Measurements from ENCODE around the gene CRK.
"Not testable (repeated sequence)": the region's sequence is repeated elsewhere in the genome, so short reads cannot be mapped to it uniquely, and the experiment has no call there.

CRK gene

DNA sequence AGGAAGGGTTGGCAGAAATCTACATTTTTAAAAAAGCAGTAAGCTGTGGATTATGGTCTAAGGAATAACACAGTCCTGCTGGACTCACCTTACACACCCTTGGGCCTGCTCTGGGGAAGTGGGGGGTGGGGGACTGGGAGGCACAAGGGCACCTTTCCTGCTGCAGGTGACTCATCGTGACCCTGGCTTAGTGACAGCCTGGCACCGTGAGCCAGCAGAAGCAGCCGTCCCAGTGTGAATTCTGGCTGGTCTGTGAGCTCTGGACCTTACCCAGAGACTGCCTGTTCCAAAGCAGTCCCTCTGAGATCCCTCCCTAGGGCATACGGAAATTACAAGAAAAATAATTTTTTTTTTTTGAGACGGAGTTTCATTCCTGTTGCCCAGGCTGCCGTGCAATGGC is 4.2 kb upstream of the CRK start:
- H3K4me1 ChIP-seq (ENCODE audit: insufficient read depth, low read length), result peaks cover 8% of the 10 kb centered on the region
- no peaks in the 10 kb centered on the region for H3K9me3 ChIP-seq (ENCODE audit: low read length)
- no peak overlapping the region for H3K27ac ChIP-seq (ENCODE audit: low read depth, low read length)
- no peak overlapping the region for H3K4me3 ChIP-seq (ENCODE audit: low read depth in 1 of 2, low read length in 2 of 2)
- peaks cover 12% of the 10 kb centered on the region for H3K36me3 ChIP-seq (ENCODE audit: insufficient read depth, low read length)
- H3K9ac ChIP-seq (ENCODE audit: low read length), result no peak overlapping the region
- H3K27me3 ChIP-seq (ENCODE audit: control insufficient read depth in 1 of 2, insufficient read depth in 2 of 2, low read length in 2 of 2), result no peaks in the 10 kb centered on the region

DNA sequence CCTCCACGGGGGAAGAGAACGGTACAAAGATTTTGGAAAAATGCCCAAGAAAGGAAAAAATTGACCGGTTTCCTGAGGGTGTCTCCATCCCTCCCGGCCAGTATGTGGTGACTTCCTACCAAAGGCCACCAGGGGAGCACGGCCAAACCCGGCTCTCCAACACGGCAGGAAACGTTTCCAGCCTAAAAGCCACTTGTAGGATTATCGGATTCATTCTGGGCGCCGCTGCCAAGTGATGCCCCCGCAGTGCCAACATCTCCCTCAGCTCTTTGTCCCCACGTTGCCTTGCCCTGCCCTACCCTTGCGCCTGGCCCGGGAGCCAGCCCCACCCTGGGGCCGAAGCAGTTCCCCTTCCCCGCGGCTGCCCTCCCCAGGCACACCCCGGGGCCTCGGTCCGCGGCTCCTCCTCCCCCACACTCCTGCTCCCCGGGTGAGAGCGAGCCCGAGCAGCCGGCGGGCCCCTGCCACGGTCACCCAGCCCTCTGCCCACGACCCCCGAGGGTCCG is 688 bp downstream of the CRK start:
- no peaks in the 10 kb centered on the region for H3K36me3 ChIP-seq (ENCODE audit: insufficient read depth, low read length)
- H3K9me3 ChIP-seq (ENCODE audit: low read length), result no peaks in the 10 kb centered on the region
- peak overlapping the region; percentile 75 to 85 for H3K4me3 ChIP-seq (ENCODE audit: low read depth in 1 of 2, low read length in 2 of 2)
- peak overlapping the region; percentile 91 for H3K27ac ChIP-seq (ENCODE audit: low read depth, low read length)
- H3K27me3 ChIP-seq (ENCODE audit: control insufficient read depth in 1 of 2, insufficient read depth in 2 of 2, low read length in 2 of 2), result no peaks in the 10 kb centered on the region
- peak overlapping the region; percentile 78 for H3K9ac ChIP-seq (ENCODE audit: low read length)
- peaks cover 19% of the 10 kb centered on the region for H3K4me1 ChIP-seq (ENCODE audit: insufficient read depth, low read length)

DNA sequence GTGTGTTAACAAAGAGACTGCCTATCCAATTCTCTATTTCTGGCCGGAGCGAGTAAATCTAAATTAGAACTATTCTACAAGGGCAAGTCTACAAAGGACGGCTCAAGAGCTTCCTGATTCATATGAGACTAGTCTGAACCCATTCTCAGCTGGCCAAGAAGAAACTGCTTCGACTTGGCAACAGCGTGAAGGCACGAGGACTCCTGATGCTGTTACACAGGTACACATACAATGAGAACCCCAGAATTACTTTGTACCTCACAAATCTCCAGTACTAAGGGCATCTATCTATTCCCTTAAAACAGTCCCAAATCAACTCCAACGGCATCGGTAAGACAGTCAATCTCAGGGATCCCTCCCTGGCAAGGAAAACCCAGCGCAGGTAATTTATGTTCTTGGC is 1.5 kb downstream of the CRK start:
- peak overlapping the region; percentile 91 for H3K27ac ChIP-seq (ENCODE audit: low read depth, low read length)
- H3K9ac ChIP-seq (ENCODE audit: low read length), result peak overlapping the region; percentile 78
- no peaks in the 10 kb centered on the region for H3K36me3 ChIP-seq (ENCODE audit: insufficient read depth, low read length)
- H3K4me3 ChIP-seq (ENCODE audit: low read depth in 1 of 2, low read length in 2 of 2), result peak overlapping the region; percentile 75 to 85
- no peaks in the 10 kb centered on the region for H3K9me3 ChIP-seq (ENCODE audit: low read length)
- peaks cover 13% of the 10 kb centered on the region for H3K4me1 ChIP-seq (ENCODE audit: insufficient read depth, low read length)
- H3K27me3 ChIP-seq (ENCODE audit: control insufficient read depth in 1 of 2, insufficient read depth in 2 of 2, low read length in 2 of 2), result no peaks in the 10 kb centered on the region

DNA sequence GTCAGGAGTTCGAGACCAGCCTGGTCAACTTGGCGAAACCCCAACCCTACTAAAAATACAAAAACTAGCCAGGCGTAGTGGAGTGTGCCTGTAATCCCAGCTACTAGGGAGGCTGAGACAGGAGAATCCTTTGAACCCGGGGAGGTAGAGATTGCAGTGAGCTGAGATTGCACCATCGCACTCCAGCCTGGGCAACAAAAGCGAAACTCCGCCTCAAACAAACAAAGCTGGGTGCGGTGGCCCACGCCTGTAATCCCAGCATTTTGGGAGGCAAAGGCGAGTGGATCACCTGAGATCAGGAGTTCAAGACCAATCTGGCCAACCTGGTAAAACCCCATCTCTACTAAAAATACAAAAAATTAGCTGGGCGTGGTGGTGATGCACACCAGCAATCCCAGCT is 2.3 kb downstream of the CRK start:
- H3K27ac ChIP-seq (ENCODE audit: low read depth, low read length); H3K9me3 ChIP-seq (ENCODE audit: low read length); H3K9ac ChIP-seq (ENCODE audit: low read length); H3K36me3 ChIP-seq (ENCODE audit: insufficient read depth, low read length); H3K27me3 ChIP-seq (ENCODE audit: control insufficient read depth in 1 of 2, insufficient read depth in 2 of 2, low read length in 2 of 2); H3K4me3 ChIP-seq (ENCODE audit: low read depth in 1 of 2, low read length in 2 of 2): not testable (repeated sequence)
- peaks cover 13% of the 10 kb centered on the region for H3K4me1 ChIP-seq (ENCODE audit: insufficient read depth, low read length)

DNA sequence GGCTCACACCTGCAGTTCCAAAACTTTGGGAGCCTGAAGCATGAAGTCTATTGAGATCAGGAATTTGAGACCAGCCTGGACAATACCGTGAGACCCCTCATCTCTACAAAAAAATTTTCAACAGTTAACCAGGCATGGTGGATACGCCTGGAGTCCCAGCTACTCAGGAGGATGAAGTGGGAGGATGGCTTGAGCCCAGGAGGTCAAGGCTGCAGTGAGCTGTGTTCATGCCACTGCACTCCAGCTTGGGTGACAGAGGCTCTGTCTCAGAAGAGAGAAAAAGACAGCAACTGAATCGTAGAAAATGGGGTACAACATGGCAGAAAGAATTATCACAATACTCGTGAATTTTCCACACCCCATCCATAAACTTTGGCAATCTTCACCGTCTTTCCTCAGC is 3.2 kb downstream of the CRK start:
- Histone ChIP-seq H3K4me1 (ENCODE audit: insufficient read depth, low read length) (peaks cover 13% of the 10 kb centered on the region), H3K4me3 (ENCODE audit: low read depth in 1 of 2, low read length in 2 of 2) (no peak overlapping the region), H3K9ac (ENCODE audit: low read length) (no peak overlapping the region), H3K27me3 (ENCODE audit: control insufficient read depth in 1 of 2, insufficient read depth in 2 of 2, low read length in 2 of 2) (no peaks in the 10 kb centered on the region), H3K27ac (ENCODE audit: low read depth, low read length) (no peak overlapping the region), H3K9me3 (ENCODE audit: low read length) (no peaks in the 10 kb centered on the region), H3K36me3 (ENCODE audit: insufficient read depth, low read length) (no peaks in the 10 kb centered on the region)

DNA sequence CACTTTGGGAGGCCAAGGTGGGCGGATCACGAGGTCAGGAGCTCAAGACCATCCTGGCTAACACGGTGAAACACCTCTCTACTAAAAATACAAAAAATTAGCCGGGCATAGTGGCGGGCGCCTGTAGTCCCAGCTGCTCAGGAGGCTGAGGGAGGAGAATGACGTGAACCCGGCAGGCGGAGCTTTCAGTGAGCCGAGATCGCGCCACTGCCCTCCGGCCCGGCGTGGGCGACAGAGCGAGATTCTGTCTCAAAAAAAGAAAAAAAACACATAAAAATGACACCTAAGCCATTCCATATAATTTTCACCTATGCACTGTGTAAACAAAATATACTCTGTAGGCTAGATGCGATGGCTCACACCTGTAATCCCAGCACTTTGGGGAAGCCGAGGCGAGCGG is 5.8 kb downstream of the CRK start:
- not testable (repeated sequence) for H3K4me3 ChIP-seq (ENCODE audit: low read depth in 1 of 2, low read length in 2 of 2); H3K9me3 ChIP-seq (ENCODE audit: low read length); H3K27ac ChIP-seq (ENCODE audit: low read depth, low read length); H3K27me3 ChIP-seq (ENCODE audit: control insufficient read depth in 1 of 2, insufficient read depth in 2 of 2, low read length in 2 of 2); H3K36me3 ChIP-seq (ENCODE audit: insufficient read depth, low read length); H3K9ac ChIP-seq (ENCODE audit: low read length)
- H3K4me1 ChIP-seq (ENCODE audit: insufficient read depth, low read length), result peaks cover 13% of the 10 kb centered on the region

DNA sequence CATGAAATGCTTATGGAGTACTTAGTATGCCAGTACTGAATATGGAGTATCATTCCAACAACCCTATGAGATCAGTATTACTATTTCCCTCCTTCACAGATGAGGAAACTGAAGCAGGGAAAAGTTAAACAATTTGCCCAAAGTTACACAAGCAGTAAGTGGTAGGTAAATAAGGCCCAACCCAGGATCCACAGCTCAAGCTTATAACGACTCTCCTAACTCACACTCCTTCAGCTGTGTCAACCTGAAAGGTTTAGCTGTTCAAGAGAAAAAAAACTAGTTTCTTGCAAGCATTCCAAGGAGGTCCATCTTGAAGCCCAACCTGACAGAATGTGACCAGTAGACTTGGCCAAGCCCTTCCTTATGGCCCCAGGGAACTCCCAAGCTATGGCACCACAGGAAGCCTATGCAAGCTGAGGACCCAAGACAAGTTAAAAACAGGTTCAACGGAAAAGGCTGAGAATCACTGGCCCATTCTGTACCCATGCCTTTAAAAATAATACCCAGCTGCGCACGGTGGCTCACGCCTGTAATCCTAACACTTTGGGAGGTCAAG is 6.5 kb downstream of the CRK start:
- no peaks in the 10 kb centered on the region for H3K36me3 ChIP-seq (ENCODE audit: insufficient read depth, low read length)
- no peak overlapping the region for H3K27ac ChIP-seq (ENCODE audit: low read depth, low read length)

DNA sequence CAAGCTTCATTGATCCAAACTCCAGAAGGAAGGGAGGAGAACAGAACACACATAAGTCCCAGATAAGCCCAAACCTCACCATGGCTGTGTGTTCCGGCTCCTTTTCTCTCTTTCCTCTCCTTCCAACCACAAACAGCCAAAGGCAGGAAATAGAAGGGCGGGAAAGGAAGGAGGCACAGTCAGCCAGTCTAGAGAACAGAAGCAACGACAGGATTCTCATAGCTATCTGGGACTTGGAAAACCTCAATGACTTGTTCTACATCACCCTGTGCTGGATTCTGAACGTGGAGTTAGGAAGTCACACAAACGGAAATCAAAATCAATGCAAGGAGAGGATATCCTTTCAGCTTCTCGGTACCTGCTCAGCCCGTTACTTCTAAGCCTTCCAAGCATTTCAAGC is 9.0 kb downstream of the CRK start:
- Histone ChIP-seq H3K36me3 (ENCODE audit: insufficient read depth, low read length) (no peaks in the 10 kb centered on the region), H3K27ac (ENCODE audit: low read depth, low read length) (no peak overlapping the region)

More for the DNA sequence above, 6.5 kb downstream of the CRK start:
- H3K9me3 ChIP-seq (ENCODE audit: low read length), result no peaks in the 10 kb centered on the region
- no peaks in the 10 kb centered on the region for H3K27me3 ChIP-seq (ENCODE audit: control insufficient read depth in 1 of 2, insufficient read depth in 2 of 2, low read length in 2 of 2)
- no peak overlapping the region for H3K9ac ChIP-seq (ENCODE audit: low read length)
- peaks cover 7% of the 10 kb centered on the region for H3K4me1 ChIP-seq (ENCODE audit: insufficient read depth, low read length)
- H3K4me3 ChIP-seq (ENCODE audit: low read depth in 1 of 2, low read length in 2 of 2), result no peak overlapping the region

DNA sequence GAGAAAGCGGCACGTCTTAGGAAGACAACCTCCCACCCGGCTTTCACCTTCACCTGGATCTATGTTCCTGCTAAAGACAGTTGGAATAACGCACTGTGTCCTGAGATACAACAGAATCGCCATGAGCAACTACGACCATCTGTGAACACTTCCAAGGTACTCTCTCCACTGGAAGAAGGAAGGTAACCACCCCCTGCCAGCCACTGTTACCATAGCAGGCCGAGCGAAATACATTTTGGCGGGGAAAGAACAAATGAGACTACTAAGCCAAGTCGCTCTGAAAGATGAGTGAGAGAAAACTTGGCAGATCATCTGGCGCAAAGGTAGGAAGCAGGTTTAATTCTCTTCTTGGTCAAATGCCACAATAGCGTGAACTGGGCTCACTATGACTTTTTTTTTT is 9.8 kb downstream of the CRK start:
- Histone ChIP-seq H3K4me1 (ENCODE audit: insufficient read depth, low read length) (no peaks in the 10 kb centered on the region), H3K4me3 (ENCODE audit: low read depth in 1 of 2, low read length in 2 of 2) (no peak overlapping the region), H3K27ac (ENCODE audit: low read depth, low read length) (no peak overlapping the region), H3K36me3 (ENCODE audit: insufficient read depth, low read length) (no peaks in the 10 kb centered on the region), H3K9me3 (ENCODE audit: low read length) (no peaks in the 10 kb centered on the region), H3K9ac (ENCODE audit: low read length) (no peak overlapping the region), H3K27me3 (ENCODE audit: control insufficient read depth in 1 of 2, insufficient read depth in 2 of 2, low read length in 2 of 2) (no peaks in the 10 kb centered on the region)

More for the DNA sequence above, 9.0 kb downstream of the CRK start:
- H3K27me3 ChIP-seq (ENCODE audit: control insufficient read depth in 1 of 2, insufficient read depth in 2 of 2, low read length in 2 of 2), result no peaks in the 10 kb centered on the region
- H3K4me3 ChIP-seq (ENCODE audit: low read depth in 1 of 2, low read length in 2 of 2), result no peak overlapping the region
- H3K9me3 ChIP-seq (ENCODE audit: low read length), result no peaks in the 10 kb centered on the region
- no peak overlapping the region for H3K9ac ChIP-seq (ENCODE audit: low read length)
- H3K4me1 ChIP-seq (ENCODE audit: insufficient read depth, low read length), result no peaks in the 10 kb centered on the region

DNA sequence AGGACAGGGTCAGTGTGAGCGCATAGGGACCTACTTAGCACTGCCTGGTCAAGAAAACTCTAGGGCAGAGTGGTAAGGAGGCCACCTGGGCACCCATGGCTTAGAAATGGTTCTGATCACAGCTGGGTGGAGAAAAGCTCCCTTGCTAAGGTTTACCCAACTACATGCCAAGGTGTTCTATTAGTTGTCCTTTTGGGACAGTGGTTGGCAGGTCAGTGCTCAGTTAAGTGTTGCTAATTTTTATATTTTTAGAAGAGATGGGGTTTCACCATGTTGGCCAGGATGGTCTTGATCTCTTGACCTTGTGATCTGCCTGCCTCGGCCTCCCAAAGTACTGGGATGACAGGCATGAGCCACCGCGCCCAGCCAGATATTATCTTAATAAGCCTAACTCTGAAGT is 10.3 kb downstream of the CRK start:
- not testable (repeated sequence) for H3K4me1 ChIP-seq (ENCODE audit: insufficient read depth, low read length); H3K4me3 ChIP-seq (ENCODE audit: low read depth in 1 of 2, low read length in 2 of 2); H3K27ac ChIP-seq (ENCODE audit: low read depth, low read length); H3K36me3 ChIP-seq (ENCODE audit: insufficient read depth, low read length); H3K27me3 ChIP-seq (ENCODE audit: control insufficient read depth in 1 of 2, insufficient read depth in 2 of 2, low read length in 2 of 2); H3K9ac ChIP-seq (ENCODE audit: low read length); H3K9me3 ChIP-seq (ENCODE audit: low read length)

DNA sequence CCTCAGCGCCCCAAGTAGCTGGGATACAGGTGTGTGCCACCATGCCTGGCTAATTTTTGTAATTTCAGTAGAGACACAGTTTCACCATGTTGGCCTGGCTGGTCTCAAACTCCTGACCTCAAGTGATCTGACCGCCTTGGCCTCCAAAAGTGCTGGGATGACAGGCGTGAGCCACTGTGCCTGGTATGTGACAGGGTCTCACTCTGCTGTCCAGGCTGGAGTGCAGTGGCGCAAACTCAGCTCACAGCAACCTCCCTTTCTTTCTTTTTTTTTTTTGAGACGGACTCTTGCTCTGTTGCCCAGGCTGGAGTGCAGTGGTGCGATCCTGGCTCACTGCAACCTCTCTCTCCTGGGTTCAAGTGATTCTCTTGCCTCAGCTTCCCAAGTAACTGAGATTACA is 13.3 kb downstream of the CRK start:
- H3K9me3 ChIP-seq (ENCODE audit: low read length), result not testable (repeated sequence)

DNA sequence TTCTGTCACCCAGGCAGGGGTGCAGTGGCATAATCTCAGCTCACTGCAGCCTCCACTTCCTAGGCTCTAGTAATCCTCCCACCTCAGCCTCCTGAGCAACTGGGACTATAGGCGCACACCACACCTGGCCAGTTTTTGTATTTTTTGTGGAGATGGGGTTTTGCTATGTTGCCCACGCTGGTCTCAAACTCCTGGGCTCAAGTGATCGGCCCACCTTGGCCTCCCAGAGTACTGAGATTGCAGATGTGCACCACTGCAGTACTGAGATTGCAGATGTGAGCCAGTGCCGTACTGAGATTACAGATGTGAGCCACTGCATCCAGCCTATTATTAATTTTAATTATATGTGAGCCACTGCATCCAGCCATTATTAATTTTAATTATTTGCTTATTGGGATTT is 13.8 kb downstream of the CRK start:
- Histone ChIP-seq H3K27me3 (ENCODE audit: control insufficient read depth in 1 of 2, insufficient read depth in 2 of 2, low read length in 2 of 2) (no peaks in the 10 kb centered on the region), H3K27ac (ENCODE audit: low read depth, low read length) (no peak overlapping the region), H3K4me3 (ENCODE audit: low read depth in 1 of 2, low read length in 2 of 2) (no peak overlapping the region), H3K9me3 (ENCODE audit: low read length) (no peaks in the 10 kb centered on the region), H3K4me1 (ENCODE audit: insufficient read depth, low read length) (peaks cover 6% of the 10 kb centered on the region), H3K9ac (ENCODE audit: low read length) (no peak overlapping the region), H3K36me3 (ENCODE audit: insufficient read depth, low read length) (no peaks in the 10 kb centered on the region)

More for the DNA sequence above, 13.3 kb downstream of the CRK start:
- H3K4me1 ChIP-seq (ENCODE audit: insufficient read depth, low read length); H3K27ac ChIP-seq (ENCODE audit: low read depth, low read length); H3K9ac ChIP-seq (ENCODE audit: low read length); H3K27me3 ChIP-seq (ENCODE audit: control insufficient read depth in 1 of 2, insufficient read depth in 2 of 2, low read length in 2 of 2); H3K4me3 ChIP-seq (ENCODE audit: low read depth in 1 of 2, low read length in 2 of 2); H3K36me3 ChIP-seq (ENCODE audit: insufficient read depth, low read length): not testable (repeated sequence)

Data from muscle layer of colon (tissue), 2 donors.